ENCODE results near the gene BCR.

- TF ChIP-seq POLR2A (IDR thresholded peaks at IDR 0.05; ENCODE audit: low read length) (no peak), GATA1 (IDR thresholded peaks at IDR 0.05; ENCODE audit: low read depth, low read length) (no peak)
Measured at GRCh38 chr22:23270798-23271596, 90.7 kb downstream of the BCR start.
